Uterus (tissue), 2 donors: ENCODE results near the gene HPSE2.

Experiments
- CTCF ChIP-seq, 4 experiments: fragments of 200-600 bp in 2 of 4; fragments of 450-650 bp in 2 of 4; sonication (generic) in 2 of 4; IDR thresholded peaks; one replicate each; pipeline ENCODE4 v1.5.1; 2016 to 2019; ENCODE audit warnings: antibody characterized with exemption in 4 of 4, mild to moderate bottlenecking in 2 of 4, moderate library complexity in 1 of 4
- POLR2A ChIP-seq, 2 donors: fragments of 450-650 bp; IDR thresholded peaks; one replicate each; pipeline ENCODE4 v1.6.1; 2016; ENCODE audit warnings: antibody characterized with exemption in 2 of 2, mild to moderate bottlenecking in 1 of 2, moderate library complexity in 1 of 2

GRCh38 chr10:98908868-98909267, 326.8 kb downstream of the HPSE2 start:
- TF ChIP-seq POLR2A (IDR thresholded peaks at IDR 0.05), result no peak
- TF ChIP-seq CTCF (IDR thresholded peaks at IDR 0.05), result no peak
